GM12892 (cell line): Measurements from ENCODE around the gene ST3GAL3.

Experiments used
- POLR2A ChIP-seq: IDR thresholded peaks from 2 replicates; pipeline ENCODE4 v1.6.1; 2011; ENCODE audit warnings: low read depth, low read length, control low read depth
- POLR2AphosphoS5 ChIP-seq: IDR thresholded peaks from 2 replicates; pipeline ENCODE4 v1.6.1; 2011; ENCODE audit warnings: low read depth, low read length, control low read depth
- TAF1 ChIP-seq: IDR thresholded peaks from 2 replicates; pipeline ENCODE4 v1.6.1; 2011; ENCODE audit warnings: low read depth, mild to moderate bottlenecking, control low read depth, low read length, borderline replicate concordance

GRCh38 chr1:43693371-43693770, 14.0 kb upstream of the ST3GAL3 start:
- TF ChIP-seq TAF1 = no peak
- no peak for TF ChIP-seq POLR2A
- no peak for TF ChIP-seq POLR2AphosphoS5
